NT2/D1 (cell line): Measurements from ENCODE around the gene CTNNA3.

Experiments
- DNase-seq: peaks from one replicate; pipeline ENCODE4 v3.0.0-alpha.2; 2011; ENCODE audit warnings: low read depth, low spot score
- H3K27me3 ChIP-seq: 2 replicates; pipeline ENCODE4 v1.6.0; 2011; ENCODE audit warnings: mild to moderate bottlenecking; ENCODE audit not compliant: insufficient read length, insufficient read depth
- H3K36me3 ChIP-seq: 2 replicates; pipeline ENCODE4 v1.6.1; 2011; ENCODE audit warnings: mild to moderate bottlenecking, low read length, mixed read lengths; ENCODE audit not compliant: insufficient read depth, insufficient read length
- H3K4me1 ChIP-seq: 2 replicates; pipeline ENCODE4 v1.5.1; 2011; ENCODE audit not compliant: insufficient read depth, insufficient read length
- H3K4me3 ChIP-seq: 2 replicates; pipeline ENCODE4 v1.5.1; 2011; ENCODE audit warnings: low read depth; ENCODE audit not compliant: insufficient read length
- H3K9ac ChIP-seq: 2 replicates; pipeline ENCODE4 v1.6.0; 2011; ENCODE audit warnings: low read depth; ENCODE audit not compliant: insufficient read length
- H3K9me3 ChIP-seq: 2 replicates; pipeline ENCODE4 v1.5.1; 2011; ENCODE audit warnings: mild to moderate bottlenecking, low read length; ENCODE audit not compliant: insufficient read depth
- SUZ12 ChIP-seq: IDR thresholded peaks from 2 replicates; pipeline ENCODE4 v1.6.1; 2011; ENCODE audit not compliant: insufficient read length, insufficient read depth; ENCODE audit errors: extremely low read depth
- YY1 ChIP-seq: IDR thresholded peaks from 2 replicates; pipeline ENCODE4 v1.6.1; 2011; ENCODE audit not compliant: insufficient read length, insufficient read depth
- ZNF274 ChIP-seq: IDR thresholded peaks from 2 replicates; pipeline ENCODE4 v1.6.1; 2011; ENCODE audit warnings: mild to moderate bottlenecking, low read depth, low read length

The CTNNA3 gene

DNA sequence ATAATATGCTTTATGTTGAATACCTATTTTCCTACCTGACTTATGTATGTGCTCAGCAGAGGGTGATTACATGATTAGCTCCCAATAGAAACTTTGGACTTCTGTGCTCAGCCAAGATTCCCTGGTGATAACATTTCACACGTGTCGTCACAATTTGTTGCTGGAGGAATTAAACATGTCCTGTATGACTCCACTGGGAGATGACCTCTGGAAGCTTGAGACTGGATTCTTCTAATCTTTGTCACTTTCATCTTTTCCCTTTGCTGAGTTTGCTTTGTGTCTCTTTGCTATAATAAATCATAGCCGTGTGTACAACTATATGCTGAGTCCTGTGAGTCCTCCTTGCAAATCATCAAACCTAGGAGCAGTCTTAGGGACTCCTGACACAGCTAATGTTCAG is 891.0 kb downstream of the CTNNA3 start:
- H3K4me1 ChIP-seq, result no peaks in the 10 kb centered on the region
- H3K4me3 ChIP-seq, result no peak overlapping the region
- TF ChIP-seq ZNF274 (no peak), YY1 (no peak), SUZ12 (no peak)
- H3K9ac ChIP-seq, result no peak overlapping the region
- H3K27me3 ChIP-seq, result no peaks in the 10 kb centered on the region
- DNase-seq, result no peak
- no peaks in the 10 kb centered on the region for H3K9me3 ChIP-seq
- no peaks in the 10 kb centered on the region for H3K36me3 ChIP-seq

- Histone ChIP-seq H3K4me3 (no peak overlapping the region), H3K9me3 (no peaks in the 10 kb centered on the region), H3K4me1 (no peaks in the 10 kb centered on the region), H3K27me3 (no peaks in the 10 kb centered on the region), H3K9ac (no peak overlapping the region), H3K36me3 (no peaks in the 10 kb centered on the region)
- no peak for TF ChIP-seq SUZ12
- no peak for TF ChIP-seq ZNF274
- no peak for TF ChIP-seq YY1
- DNase-seq, result no peak
These were observed 892.8 kb downstream of the CTNNA3 start for GRCh38 chr10:66803174-66803573.

GRCh38 chr10:66799474-66799873 is 896.5 kb downstream of the CTNNA3 start:
- Histone ChIP-seq H3K9ac (no peak overlapping the region), H3K36me3 (no peaks in the 10 kb centered on the region), H3K27me3 (no peaks in the 10 kb centered on the region), H3K4me3 (no peak overlapping the region), H3K9me3 (no peaks in the 10 kb centered on the region), H3K4me1 (no peaks in the 10 kb centered on the region)
- no peak for DNase-seq
- no peak for TF ChIP-seq YY1
- TF ChIP-seq ZNF274, result no peak

- DNase-seq, result no peak
- no peak overlapping the region for H3K9ac ChIP-seq
These were observed 900.1 kb downstream of the CTNNA3 start for GRCh38 chr10:66795866-66796265.

GRCh38 chr10:66792441-66792840 is 903.6 kb downstream of the CTNNA3 start:
- Histone ChIP-seq H3K9ac (no peak overlapping the region), H3K9me3 (no peaks in the 10 kb centered on the region), H3K4me1 (no peaks in the 10 kb centered on the region), H3K4me3 (no peak overlapping the region), H3K36me3 (no peaks in the 10 kb centered on the region), H3K27me3 (no peaks in the 10 kb centered on the region)
- DNase-seq, result no peak
- no peak for TF ChIP-seq YY1
- no peak for TF ChIP-seq SUZ12
- TF ChIP-seq ZNF274, result no peak

More at GRCh38 chr10:66795866-66796265, 900.1 kb downstream of the CTNNA3 start:
- no peaks in the 10 kb centered on the region for H3K4me1 ChIP-seq
- no peak overlapping the region for H3K4me3 ChIP-seq
- H3K27me3 ChIP-seq, result no peaks in the 10 kb centered on the region
- TF ChIP-seq SUZ12 (no peak), ZNF274 (no peak), YY1 (no peak)
- no peaks in the 10 kb centered on the region for H3K36me3 ChIP-seq
- H3K9me3 ChIP-seq, result no peaks in the 10 kb centered on the region

DNA sequence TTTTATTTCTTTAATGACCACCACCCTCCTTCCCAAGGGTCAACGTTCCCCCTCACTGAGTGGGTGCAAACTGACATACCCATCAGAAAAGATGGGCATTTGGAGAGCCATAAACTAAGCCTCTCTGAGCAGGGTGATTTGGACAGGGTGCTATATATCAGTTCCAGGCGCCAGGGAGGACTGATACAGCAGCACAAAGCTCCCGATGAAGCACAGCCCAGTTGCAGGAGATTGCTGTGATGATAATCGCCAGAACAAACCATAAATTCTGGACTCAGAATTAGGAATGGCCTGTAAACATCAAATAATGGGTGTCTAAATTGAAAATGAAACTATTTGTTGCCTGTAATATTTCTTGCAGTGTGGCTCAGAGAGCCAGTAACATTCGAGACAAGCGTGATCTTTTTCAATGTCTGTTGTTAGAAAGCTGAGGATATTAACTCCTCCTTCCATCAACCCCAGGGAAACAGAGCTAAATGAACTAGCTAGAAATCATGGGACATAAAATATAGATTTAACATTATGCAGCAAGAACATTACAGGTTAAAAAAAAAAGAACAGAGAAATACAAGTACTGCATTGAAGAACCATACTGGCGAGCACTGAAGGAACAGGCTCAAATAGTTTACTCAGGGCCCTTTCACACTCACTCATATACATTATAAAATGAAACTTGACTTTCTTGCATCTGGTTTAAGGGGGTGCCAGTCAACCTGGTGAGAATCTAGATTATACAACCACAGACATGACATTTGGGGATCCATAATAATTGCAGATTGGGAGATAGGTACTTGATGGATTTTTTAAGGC is 907.6 kb downstream of the CTNNA3 start:
- DNase-seq, result no peak
- H3K9me3 ChIP-seq, result no peaks in the 10 kb centered on the region
- H3K36me3 ChIP-seq, result no peaks in the 10 kb centered on the region
- TF ChIP-seq SUZ12 (no peak), YY1 (no peak), ZNF274 (no peak)
- H3K27me3 ChIP-seq, result no peaks in the 10 kb centered on the region
- H3K4me1 ChIP-seq, result no peaks in the 10 kb centered on the region
- no peak overlapping the region for H3K9ac ChIP-seq
- no peak overlapping the region for H3K4me3 ChIP-seq

DNA sequence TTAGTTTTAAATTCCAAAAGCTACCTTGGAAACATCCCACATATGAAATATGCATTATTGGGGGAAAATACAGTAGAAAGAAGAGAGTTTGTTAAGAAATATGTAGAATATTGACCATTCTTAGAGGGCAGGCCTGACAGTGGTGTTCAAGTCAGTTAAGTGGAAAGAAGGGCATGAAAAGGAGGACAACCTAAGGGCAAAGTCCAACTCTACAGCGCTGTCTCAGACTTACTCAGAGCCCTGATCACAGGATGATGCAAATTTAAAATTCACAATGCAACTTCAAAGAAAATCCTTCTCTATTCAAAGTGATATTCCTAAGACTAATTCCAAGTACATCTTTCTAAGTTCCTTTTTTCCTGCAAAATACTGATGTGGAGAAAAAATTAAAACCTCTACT is 909.3 kb downstream of the CTNNA3 start:
- no peak for TF ChIP-seq ZNF274
- no peak for TF ChIP-seq YY1
- no peak for TF ChIP-seq SUZ12
- H3K27me3 ChIP-seq, result no peaks in the 10 kb centered on the region
- DNase-seq, result no peak
- no peak overlapping the region for H3K4me3 ChIP-seq
- no peaks in the 10 kb centered on the region for H3K36me3 ChIP-seq
- no peaks in the 10 kb centered on the region for H3K4me1 ChIP-seq
- no peak overlapping the region for H3K9ac ChIP-seq
- no peaks in the 10 kb centered on the region for H3K9me3 ChIP-seq
